Smooth muscle cell of the umbilical artery (primary cell): ENCODE results near the gene LMF2. TPM values are rescaled to one million over a fixed set of nuclear protein-coding genes. Genes with fewer than 3 reads are reported as not detected.

ENCODE experiments used
- total RNA-seq: library from RNA; depleted of rRNA; stranded (reverse); fragments of >200 nt; gene quantifications from 2 replicates; pipeline ENCODE4 v1.2.3, GENCODE V29; 2014

Gene LMF2
- total RNA-seq, result 48.1 and 71.6 TPM in 2 replicates

GRCh38 chr22:50507421-50507990, at the start of gene LMF2:
Gene LMF2, minus strand, starts transcription at chr22:50507702. Its CDS starts 27 bp downstream, at chr22:50507675.

DNA sequence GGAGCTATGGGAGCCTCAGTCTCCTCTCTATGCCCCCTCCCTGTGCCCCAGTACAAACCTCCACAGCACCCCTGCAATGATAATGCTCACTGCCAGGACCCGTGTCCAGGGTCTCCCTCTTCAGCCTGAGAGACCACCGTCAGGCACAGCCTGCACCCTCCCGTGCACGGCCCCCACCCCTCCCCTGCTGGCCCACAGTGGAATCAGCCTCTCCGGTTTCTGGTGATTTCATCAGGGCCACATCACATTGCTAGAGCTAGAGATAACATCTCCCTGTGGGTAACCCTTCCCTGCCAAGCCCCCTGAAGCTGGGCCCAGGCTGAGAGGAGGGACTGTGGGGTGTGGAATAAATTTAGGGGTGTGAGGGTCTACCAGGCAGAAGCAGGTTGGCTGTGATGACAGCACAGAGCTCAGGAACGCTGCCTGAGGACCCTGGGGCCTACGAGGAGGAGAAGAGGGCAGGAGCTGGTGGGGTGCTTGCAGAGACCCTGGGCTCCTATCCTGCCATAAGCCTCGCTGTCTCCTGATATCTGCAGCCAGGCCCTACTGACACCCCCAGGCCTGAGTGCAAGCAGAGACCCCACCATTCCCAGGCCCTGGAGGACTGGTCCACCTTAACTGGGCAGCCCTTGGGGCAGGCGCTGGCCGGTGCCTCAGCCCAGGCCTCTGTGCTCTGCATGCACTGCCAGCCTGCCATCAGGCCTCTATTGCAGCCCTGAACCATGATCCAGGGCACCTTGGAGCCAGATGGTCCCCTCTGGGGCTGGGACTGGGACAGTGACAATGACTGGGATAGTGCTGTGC, 38.2 kb upstream of the LMF2 start, which contains the start of gene KLHDC7B:
KLHDC7B (plus strand) TSS at position 378 of the 804 bp plus-strand sequence; CDS start at position 723, 345 bp downstream.

DNA sequence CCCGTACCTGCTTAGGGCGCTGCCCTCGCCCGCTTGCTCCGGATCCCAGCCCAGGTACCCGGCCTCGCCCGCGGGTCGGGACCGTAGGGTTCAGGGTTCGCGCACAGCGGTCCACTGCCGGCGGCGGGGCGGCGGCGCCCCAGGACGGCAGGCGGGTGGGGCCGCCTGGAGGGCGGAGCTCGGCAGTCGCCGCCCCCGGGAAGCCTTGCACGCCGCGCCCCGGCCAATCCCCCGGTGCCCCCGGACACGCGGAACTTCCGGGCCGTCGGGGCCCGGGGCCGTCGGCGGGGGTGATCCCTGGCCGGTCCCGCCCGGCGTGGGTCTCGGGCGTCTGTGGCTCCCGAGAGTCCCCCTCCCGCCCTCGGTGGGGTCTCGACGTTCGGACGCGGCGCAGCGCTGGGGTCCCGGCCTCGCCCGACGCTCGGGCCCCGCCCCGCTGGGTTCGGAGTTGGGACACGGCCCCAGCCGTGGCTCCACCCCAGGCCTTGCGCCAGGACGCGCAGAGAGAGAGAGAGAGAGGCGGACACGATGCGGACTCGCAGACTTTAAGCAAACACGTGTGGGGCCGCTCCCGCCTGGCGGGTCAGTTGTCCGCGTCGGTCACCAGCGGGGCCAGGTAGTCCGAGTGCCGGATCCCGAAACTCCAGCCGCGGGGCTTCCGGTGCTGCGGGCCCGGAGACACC, 22.5 kb upstream of the LMF2 start, which contains the start of gene TYMP:
TYMP (minus strand) TSS at position 116 of the 683 bp plus-strand sequence. CDS start 303 bp downstream, outside the sequence.

DNA sequence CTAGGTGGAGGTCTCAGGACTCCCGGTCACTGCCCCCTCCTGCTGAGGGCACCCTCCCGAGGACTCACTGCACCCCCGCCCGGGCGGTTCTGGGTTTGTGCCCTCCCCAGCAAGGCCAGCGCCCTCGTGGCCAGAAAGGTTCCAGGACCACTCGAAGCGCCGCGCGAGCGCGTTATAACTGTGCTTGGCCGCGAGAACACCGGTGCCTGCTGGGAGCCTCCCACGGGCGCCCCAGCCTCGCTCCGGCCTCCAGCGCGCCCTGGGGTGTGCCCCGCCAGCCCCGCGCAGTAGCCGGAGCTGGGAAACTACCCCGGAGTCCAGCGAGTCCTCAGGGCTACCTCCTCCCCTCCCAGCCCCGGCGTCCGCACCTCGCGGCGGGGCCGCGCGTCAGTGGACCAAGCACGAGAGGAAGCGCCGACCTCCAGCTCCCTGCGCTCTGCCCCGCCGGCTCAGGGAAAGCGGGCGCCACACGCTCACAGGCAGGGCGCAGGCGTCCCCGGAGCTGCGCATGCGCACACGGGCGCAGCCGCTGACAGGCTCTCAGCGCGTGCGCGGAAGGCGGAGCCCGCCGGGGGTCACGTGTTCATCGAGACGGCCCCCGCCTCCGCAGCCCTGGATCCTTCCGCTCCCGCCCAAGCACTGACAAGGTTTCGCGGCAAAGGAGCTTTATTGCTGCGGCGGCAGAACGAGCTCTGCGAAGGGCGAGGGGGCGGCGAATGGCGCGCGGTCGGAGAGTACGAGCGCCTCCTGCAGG, 17.8 kb upstream of the LMF2 start, which contains the start of gene SCO2:
SCO2 (minus strand) TSS at position 495 of the 754 bp plus-strand sequence. CDS start 1,187 bp downstream, outside the sequence.

DNA sequence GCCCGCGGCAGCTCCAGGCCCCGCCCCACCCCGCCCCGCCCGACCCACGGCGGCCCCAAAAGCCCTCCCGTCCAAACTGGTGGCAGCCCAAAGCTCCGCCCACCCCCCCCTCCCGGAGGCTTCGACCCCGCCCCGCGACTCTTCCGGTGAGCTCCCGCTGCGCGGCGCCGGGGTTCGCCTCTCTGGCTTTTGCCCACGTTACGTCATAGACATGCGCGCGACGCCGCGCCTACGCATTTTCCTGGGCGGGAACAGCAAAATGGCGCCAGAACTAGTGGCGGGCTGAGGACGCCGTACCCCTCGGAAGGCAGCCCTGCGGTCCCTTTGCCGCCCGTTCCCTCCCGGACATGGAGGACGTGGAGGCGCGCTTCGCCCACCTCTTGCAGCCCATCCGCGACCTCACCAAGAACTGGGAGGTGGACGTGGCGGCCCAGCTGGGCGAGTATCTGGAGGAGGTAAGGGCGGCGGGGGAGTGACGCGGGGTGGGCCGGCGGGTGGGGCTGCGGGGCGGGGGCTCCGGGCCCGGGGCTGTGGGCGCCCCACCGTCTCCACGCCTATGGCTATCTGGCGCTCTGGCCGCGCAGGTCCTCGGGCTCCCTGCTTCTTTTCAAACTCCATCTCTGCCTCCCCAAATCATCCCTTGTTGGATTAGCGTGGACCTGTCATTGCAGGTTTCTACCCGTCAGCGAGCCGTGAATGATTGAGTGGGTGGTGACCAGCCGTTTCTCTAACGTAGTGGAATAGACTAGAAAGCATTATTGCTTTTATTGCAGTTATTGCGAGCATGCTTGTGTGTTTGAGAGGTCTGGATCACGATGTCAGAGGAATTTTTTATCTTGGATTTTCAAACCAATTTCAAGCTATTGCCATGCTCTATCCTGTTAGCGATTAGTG, 736 bp upstream of the LMF2 start, which contains the start of gene NCAPH2:
NCAPH2 (plus strand) TSS at position 234 of the 894 bp plus-strand sequence; CDS start at position 348, 114 bp downstream.

DNA sequence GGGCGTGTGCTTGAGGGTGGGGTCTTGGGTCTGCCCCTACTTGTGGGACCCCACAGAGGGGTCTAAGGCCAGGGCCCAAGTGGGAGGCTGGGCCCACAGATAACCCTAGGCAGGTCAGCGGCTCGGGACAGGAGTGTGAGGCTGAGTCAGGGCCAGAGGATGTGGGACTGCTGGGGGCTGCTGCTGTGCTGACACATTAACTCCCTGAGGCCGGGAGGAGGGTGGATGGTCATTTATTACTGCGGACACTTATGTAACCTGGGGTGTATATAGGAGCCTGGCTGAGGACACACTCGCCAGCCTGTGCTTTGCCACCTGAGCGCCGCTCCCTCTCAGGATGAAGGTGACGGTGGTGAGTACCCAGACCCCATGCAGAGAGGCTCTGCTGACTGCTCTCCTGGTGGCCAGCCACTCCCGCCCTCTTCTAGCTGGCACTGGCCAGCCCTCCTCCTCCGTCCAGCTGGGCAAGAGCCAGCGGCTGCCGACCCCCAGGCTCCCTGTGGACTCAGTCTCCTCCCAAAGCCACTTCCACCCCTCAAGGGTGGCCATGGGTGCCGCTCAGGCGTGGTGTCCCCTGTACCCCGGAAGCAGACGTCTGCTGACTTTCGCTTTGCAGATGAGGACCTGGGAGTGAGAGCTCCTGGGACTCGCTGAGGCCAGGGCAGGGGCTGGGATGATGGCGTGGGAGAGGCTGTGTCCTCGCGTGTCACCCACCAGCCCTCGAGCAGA, 20.8 kb downstream of the LMF2 start, which contains the start of gene MIOX:
MIOX (plus strand) TSS at position 299 of the 729 bp plus-strand sequence; CDS start at position 338, 39 bp downstream.

DNA sequence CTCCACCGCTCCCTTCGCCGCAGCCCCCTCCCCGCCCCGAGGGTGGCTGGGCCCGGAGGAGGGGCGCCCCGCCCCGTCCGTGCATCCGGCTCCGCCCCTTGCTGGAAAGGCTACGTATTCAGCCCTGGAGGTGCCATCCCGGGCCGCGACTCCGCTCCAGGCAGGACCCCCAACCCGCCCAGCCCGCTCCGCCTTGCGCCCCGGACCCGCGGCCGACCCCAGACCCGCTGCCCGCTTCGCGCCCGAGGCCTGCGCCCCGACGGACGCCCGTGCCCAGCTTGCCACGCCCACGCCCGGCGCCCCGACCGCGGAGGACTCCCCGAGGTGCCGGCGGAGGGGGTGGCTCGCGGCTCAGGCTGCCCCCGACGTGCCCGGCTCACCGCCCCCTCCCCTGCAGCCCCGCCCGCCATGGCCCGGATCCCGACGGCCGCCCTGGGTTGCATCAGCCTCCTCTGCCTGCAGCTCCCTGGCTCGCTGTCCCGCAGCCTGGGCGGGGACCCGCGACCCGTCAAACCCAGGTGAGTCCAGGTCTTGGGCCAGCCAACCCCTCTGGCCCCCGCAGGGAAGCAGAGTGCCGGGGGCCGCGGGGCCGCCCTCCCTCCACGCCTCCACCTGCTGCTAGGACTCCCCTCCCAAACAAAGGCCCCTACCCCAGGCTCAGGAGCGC, 25.9 kb downstream of the LMF2 start, which contains the start of gene ADM2:
ADM2 (plus strand) TSS at position 104 of the 667 bp plus-strand sequence; CDS start at position 409, 305 bp downstream.

DNA sequence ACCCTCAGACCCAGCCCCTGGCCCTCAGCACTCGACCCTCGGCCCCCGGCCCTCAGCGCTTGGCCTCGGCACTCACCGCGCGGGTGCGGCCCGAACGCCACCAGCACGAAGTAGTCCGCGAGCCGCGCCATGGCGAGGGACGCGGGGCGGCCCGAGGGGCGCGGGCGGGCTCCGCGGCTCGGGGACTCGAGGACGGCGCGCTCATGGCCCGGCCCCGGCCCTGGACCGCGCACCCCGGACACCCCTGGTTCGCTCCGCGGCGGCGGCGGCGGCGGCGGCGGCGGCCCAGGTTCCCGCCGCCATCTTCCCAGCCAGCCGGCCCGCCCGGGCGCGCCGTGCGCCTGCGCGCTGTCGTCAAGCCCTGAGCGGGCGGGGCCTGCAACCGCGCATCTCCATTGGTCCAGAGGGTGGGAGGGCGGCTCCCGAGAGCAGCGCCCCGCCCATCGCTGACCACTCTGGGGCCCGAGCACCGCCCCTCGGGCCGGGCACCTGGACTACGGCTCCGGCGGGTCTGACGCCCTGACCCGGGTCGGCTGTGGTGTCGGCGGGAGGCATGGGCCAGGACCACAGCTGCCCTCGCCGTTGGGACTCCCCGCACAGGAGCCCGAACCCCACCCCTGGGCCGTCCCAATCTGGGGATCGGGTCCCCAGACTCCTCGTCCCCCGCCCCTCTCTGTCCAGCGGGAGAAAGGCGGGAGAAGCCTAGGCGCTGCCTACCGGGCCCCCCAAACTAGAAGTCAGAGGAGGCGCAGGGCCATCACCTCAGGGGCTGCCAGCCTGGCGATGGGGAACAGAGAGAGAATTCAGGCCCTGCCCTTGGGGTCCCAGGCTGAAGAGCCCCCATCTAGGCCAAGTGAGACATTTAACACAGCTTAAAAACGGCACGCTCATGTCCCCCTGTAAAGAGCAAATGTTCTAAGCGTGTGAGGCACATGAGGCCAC, 32.5 kb downstream of the LMF2 start, which contains the start of gene SBF1:
SBF1 (minus strand) TSS at position 326 of the 942 bp plus-strand sequence; CDS start at position 131, 195 bp downstream.

Other genes starting within 250 kb of the LMF2 start
- gene MAPK12, start 246.0 kb downstream of the LMF2 start, total RNA-seq, result 44.8 and 46.6 TPM in 2 replicates
- 3.6 and 7.2 TPM in 2 replicates for gene MAPK11, start 237.3 kb downstream of the LMF2 start, total RNA-seq
- gene PLXNB2, start 200.1 kb downstream of the LMF2 start, total RNA-seq, result 185 and 257 TPM in 2 replicates
- gene DENND6B, start 180.7 kb downstream of the LMF2 start, total RNA-seq, result 1.5 and 2.3 TPM in 2 replicates
- 60.3 and 68.0 TPM in 2 replicates for gene PPP6R2, start 164.4 kb downstream of the LMF2 start, total RNA-seq
- gene SBF1, start 32.7 kb downstream of the LMF2 start, total RNA-seq, result 73.9 and 121 TPM in 2 replicates
- gene ADM2, start 26.2 kb downstream of the LMF2 start, total RNA-seq, result 6.5 and 7.6 TPM in 2 replicates
- not detected in 2 replicates for gene MIOX, start 20.8 kb downstream of the LMF2 start, total RNA-seq
- gene NCAPH2, start 522 bp upstream of the LMF2 start, total RNA-seq, result 18.4 and 22.1 TPM in 2 replicates
- gene SCO2, start 17.9 kb upstream of the LMF2 start, total RNA-seq, result 3.0 and 3.9 TPM in 2 replicates
- gene TYMP, start 22.3 kb upstream of the LMF2 start, total RNA-seq, result 17.9 and 89.7 TPM in 2 replicates
- 1.1 and 24.1 TPM in 2 replicates for gene KLHDC7B, start 38.2 kb upstream of the LMF2 start, total RNA-seq
- not detected in 2 replicates for gene SYCE3, start 55.2 kb upstream of the LMF2 start, total RNA-seq
- gene CPT1B, start 70.7 kb upstream of the LMF2 start, total RNA-seq, result 1.6 and 2.7 TPM in 2 replicates
- gene CHKB, start 75.1 kb upstream of the LMF2 start, total RNA-seq, result 13.2 and 26.1 TPM in 2 replicates
- under 0.01 and 0.18 TPM in 2 replicates for gene MAPK8IP2, start 93.1 kb upstream of the LMF2 start, total RNA-seq
- 34.4 and 41.3 TPM in 2 replicates for gene ARSA, start 120.5 kb upstream of the LMF2 start, total RNA-seq
- 0.59 and 1.0 TPM in 2 replicates for gene SHANK3, start 165.1 kb upstream of the LMF2 start, total RNA-seq
- gene ACR, start 230.5 kb upstream of the LMF2 start, total RNA-seq, result not detected in 2 replicates